Pulmonary artery endothelial cell (primary cell): ENCODE data around the gene CPXM1. TPM values are rescaled to one million over a fixed set of nuclear protein-coding genes. Genes with fewer than 3 reads are reported as not detected.
"Not testable (repeated sequence)": the region's sequence is repeated elsewhere in the genome, so short reads cannot be mapped to it uniquely, and the experiment has no call there.

ENCODE experiments used
- DNase-seq: peaks from one replicate; pipeline ENCODE4 v3.0.0-alpha.2; 2011; ENCODE audit warnings: low read depth, low spot score
- total RNA-seq: library from RNA; depleted of rRNA; stranded (reverse); fragments of >200 nt; gene quantifications from 2 replicates; pipeline ENCODE4 v1.2.3, GENCODE V29; 2014

The CPXM1 gene
- total RNA-seq, 1 donor from 2014 or later: 0.26 TPM

GRCh38 chr20:2801286-2801728 is 880 bp upstream of the CPXM1 start:
- DNase-seq: no peak

GRCh38 chr20:2799688-2800520 is 523 bp downstream of the CPXM1 start:
- DNase-seq: no peak

GRCh38 chr20:2799271-2799670 is 1.2 kb downstream of the CPXM1 start:
- no peak for DNase-seq

GRCh38 chr20:2798814-2799213 is 1.6 kb downstream of the CPXM1 start:
- DNase-seq: no peak

GRCh38 chr20:2798095-2798805 is 2.2 kb downstream of the CPXM1 start:
- no peak for DNase-seq

GRCh38 chr20:2797136-2797983 is 3.1 kb downstream of the CPXM1 start:
- DNase-seq: no peak

- no peak for DNase-seq
These were observed 4.3 kb downstream of the CPXM1 start for GRCh38 chr20:2796011-2796660.

- no peak for DNase-seq
These were observed 5.0 kb downstream of the CPXM1 start for GRCh38 chr20:2795451-2795850.

GRCh38 chr20:2794866-2795447 is 5.5 kb downstream of the CPXM1 start:
- no peak for DNase-seq

- DNase-seq: no peak
These were observed 6.2 kb downstream of the CPXM1 start for GRCh38 chr20:2794202-2794748.

GRCh38 chr20:2793471-2793870 is 7.0 kb downstream of the CPXM1 start:
- no peak for DNase-seq

- DNase-seq: no peak
These were observed 16.4 kb downstream of the CPXM1 start for GRCh38 chr20:2783908-2784566.

GRCh38 chr20:2780948-2781347 is 19.5 kb downstream of the CPXM1 start:
- no peak for DNase-seq

GRCh38 chr20:2778602-2779321 is 21.7 kb downstream of the CPXM1 start:
- DNase-seq: no peak

GRCh38 chr20:2775139-2775538 is 25.3 kb downstream of the CPXM1 start:
- DNase-seq: no peak

GRCh38 chr20:2773812-2774211 is 26.6 kb downstream of the CPXM1 start:
- DNase-seq: no peak

- DNase-seq: peak; percentile 36
These were observed 28.8 kb downstream of the CPXM1 start for GRCh38 chr20:2771631-2772080.

- not testable (repeated sequence) for DNase-seq
These were observed 30.3 kb downstream of the CPXM1 start for GRCh38 chr20:2770091-2770490.

GRCh38 chr20:2768632-2769015 is 31.8 kb downstream of the CPXM1 start:
- DNase-seq: no peak
